Panc1 (cell line): ENCODE measurements around the gene ZC3H14. TPM values are rescaled to one million over a fixed set of nuclear protein-coding genes. Genes with fewer than 3 reads are reported as not detected.

ENCODE experiments used
- ATAC-seq: fragments of 200-7000 bp; cut with Tn5 transposase; 2 replicates; pipeline ENCODE4 v1.9.1; 2020; ENCODE audit warnings: mild to moderate bottlenecking, moderate library complexity
- BruUV-seq: library from RNA; stranded (reverse); fragments of 400-500 nt; replicated peaks from 2 replicates; lab custom pipeline; 2021; lab: Mats Ljungman, UMichigan
- CTCF ChIA-PET: fragments of 300-600 bp; sonication (Branson Sonifier 250); formaldehyde crosslinking; loops from one replicate; lab custom pipeline; 2022; ENCODE audit warnings: antibody characterized with exemption; lab: Charles Lee
- POLR2A ChIA-PET: fragments of 300-600 bp; sonication (Branson Sonifier 250); formaldehyde crosslinking; loops from one replicate; lab custom pipeline; 2022; ENCODE audit warnings: antibody characterized with exemption; lab: Charles Lee
- DNase-seq: peaks from one replicate; pipeline ENCODE4 v3.0.0-alpha.2; 2010; ENCODE audit warnings: low read depth, low spot score
- H3K27ac ChIP-seq: 2 replicates; pipeline ENCODE4 v1.5.1; 2011; ENCODE audit warnings: mild to moderate bottlenecking, low read length, inconsistent platforms
- H3K27me3 ChIP-seq: fragments of 200-500 bp; sonication (Bioruptor generic); 2 replicates; pipeline ENCODE4 v1.6.0; 2014; ENCODE audit warnings: low read length, inconsistent platforms; ENCODE audit not compliant: control insufficient read depth, insufficient read depth
- H3K36me3 ChIP-seq: fragments of 200-500 bp; sonication (Bioruptor generic); 2 replicates; pipeline ENCODE4 v1.5.1; 2014; ENCODE audit warnings: inconsistent platforms, mild to moderate bottlenecking, low read length, moderate library complexity; ENCODE audit not compliant: control insufficient read depth, insufficient read depth
- H3K4me1 ChIP-seq: 2 replicates; pipeline ENCODE4 v1.5.1; 2011; ENCODE audit warnings: inconsistent platforms, mild to moderate bottlenecking, low read length, moderate library complexity; ENCODE audit not compliant: control insufficient read depth, insufficient read depth
- H3K4me3 ChIP-seq, 2 experiments: 2 replicates each; pipeline ENCODE4 v1.5.1; 2011 to 2012; ENCODE audit warnings: low read depth in 2 of 2, low read length in 2 of 2, mild to moderate bottlenecking in 2 of 2, inconsistent platforms in 1 of 2, moderate library complexity in 1 of 2
- H3K9me3 ChIP-seq: fragments of 200-500 bp; sonication (Bioruptor generic); 2 replicates; pipeline ENCODE4 v1.5.1; 2014; ENCODE audit warnings: low read depth, mild to moderate bottlenecking, inconsistent platforms, low read length, moderate library complexity; ENCODE audit not compliant: control insufficient read depth, insufficient read depth
- CTCF ChIP-seq: fragments of 450-650 bp; IDR thresholded peaks from 2 replicates; pipeline ENCODE4 v1.5.1; 2017; ENCODE audit warnings: mild to moderate bottlenecking
- POLR2AphosphoS5 ChIP-seq: IDR thresholded peaks from 2 replicates; pipeline ENCODE4 v1.6.1; 2012; ENCODE audit warnings: mild to moderate bottlenecking, low read depth, low read length, moderate library complexity
- REST ChIP-seq, 2 experiments: IDR thresholded peaks; 2 replicates each; pipeline ENCODE4 v1.6.1; 2011 to 2012; ENCODE audit warnings: low read depth in 2 of 2, control low read depth in 1 of 2, low read length in 1 of 2, mild to moderate bottlenecking in 1 of 2, moderate library complexity in 1 of 2; ENCODE audit not compliant: insufficient read depth in 1 of 2
- SIN3A ChIP-seq: IDR thresholded peaks from 2 replicates; pipeline ENCODE4 v1.6.1; 2012; ENCODE audit warnings: low read depth, mild to moderate bottlenecking, low read length, moderate library complexity, borderline replicate concordance; ENCODE audit not compliant: insufficient read depth
- TCF7L2 ChIP-seq: IDR thresholded peaks from 2 replicates; pipeline ENCODE4 v1.6.1; 2011; ENCODE audit warnings: mild to moderate bottlenecking, low read depth, low read length, inconsistent platforms
- in situ Hi-C: cut with HindIII; loops from 2 replicates; pipeline ENCODE4 v1.10.0; 2016; ENCODE audit warnings: low sequenced_read_pairs, low pct_unique_long_range_greater_than_20kb
- intact Hi-C: fragments of 100-400 bp; cut with micrococcal nuclease; formaldehyde crosslinking; loops from one replicate; pipeline ENCODE4 v1.10.0; 2022; ENCODE audit not compliant: unreplicated experiment
- total RNA-seq: library from RNA; stranded (reverse); gene quantifications from one replicate; pipeline ENCODE4 v1.2.1, GENCODE V29; 2021; ENCODE audit not compliant: unreplicated experiment

The ZC3H14 gene
- total RNA-seq, 1 experiment from 2014 or later, result 57.1 TPM

GRCh38 chr14:88554457-88555286 is 8.2 kb upstream of the ZC3H14 start, which contains the start of gene PTPN21:
Gene PTPN21 (minus strand): TSS chr14:88555007. CDS start chr14:88550417, 4,590 bp downstream.
- in situ Hi-C loops, result no loop called here
- H3K36me3 ChIP-seq, result no peaks in the 10 kb centered on the region
- no peak for DNase-seq
- peak within 1 kb of the TSS; percentile 80 to 83 for H3K4me3 ChIP-seq
- ChIA-PET POLR2A (no interaction called here), CTCF (no interaction called here)
- H3K27me3 ChIP-seq, result no peaks in the 10 kb centered on the region
- BruUV-seq, result no TSS peak
- intact Hi-C loops, result loop anchor here (10.0 kb wide), 1 partner anchor 60 kb away; no protein-coding TSS in a partner anchor
- TF ChIP-seq REST (IDR thresholded peaks at IDR 0.05; ENCODE audit: insufficient read depth in 1 of 2, low read depth in 2 of 2, low read length in 1 of 2), result no peak
- TF ChIP-seq CTCF, result no peak
- TF ChIP-seq POLR2AphosphoS5, result peak; percentile 48; the same call in 1 of the 2 replicates
- TF ChIP-seq SIN3A, result 0 out of 2 replicates have a peak, but pooled peaks have one; percentile 10
- TF ChIP-seq TCF7L2, result no peak; the same call in 1 of the 2 replicates
- H3K9me3 ChIP-seq, result no peaks in the 10 kb centered on the region
- H3K27ac ChIP-seq, result peak within 1 kb of the TSS; percentile 84
- ATAC-seq, result peak; percentile 91
- peaks cover 18% of the 10 kb centered on the region for H3K4me1 ChIP-seq

GRCh38 chr14:88556581-88556980 is 6.3 kb upstream of the ZC3H14 start:
- ATAC-seq (no peak), DNase-seq (no peak)
- no peaks in the 10 kb centered on the region for H3K27me3 ChIP-seq
- no peaks in the 10 kb centered on the region for H3K9me3 ChIP-seq
- peaks cover 13% of the 10 kb centered on the region; the same call in 1 of the 2 replicates for H3K4me1 ChIP-seq
- H3K36me3 ChIP-seq, result no peaks in the 10 kb centered on the region
- no TSS peak for BruUV-seq
- intact Hi-C loops, result loop anchor here (10.0 kb wide), 1 partner anchor 62 kb away; no protein-coding TSS in a partner anchor
- TF ChIP-seq SIN3A (no peak), CTCF (no peak), POLR2AphosphoS5 (no peak), TCF7L2 (no peak), REST (IDR thresholded peaks at IDR 0.05; ENCODE audit: insufficient read depth in 1 of 2, low read depth in 2 of 2, low read length in 1 of 2) (no peak)
- CTCF ChIA-PET, result interaction anchor here (0.9 kb wide), 1 partner anchor 10 kb away, joined by 4 read pairs; no protein-coding TSS in a partner anchor
- POLR2A ChIA-PET, result no interaction called here
- in situ Hi-C loops, result no loop called here
- no peak overlapping the region for H3K4me3 ChIP-seq
- H3K27ac ChIP-seq, result peak overlapping the region; percentile 34; the same call in 1 of the 2 replicates
